HepG2 (cell line): ENCODE measurements around the gene SSC4D. TPM values are rescaled to one million over a fixed set of nuclear protein-coding genes. Genes with fewer than 3 reads are reported as not detected.
A peak's percentile ranks its signal among the peaks of the same experiment; 100 is the strongest.

Experiments used
- ATAC-seq: fragments of 200-7000 bp; cut with Tn5 transposase; 3 replicates; pipeline ENCODE4 v1.9.1; 2020; ENCODE audit warnings: mild to moderate bottlenecking, moderate library complexity
- BruUV-seq: library from RNA; stranded (reverse); fragments of 400-500 nt; replicated peaks from 2 replicates; lab custom pipeline; 2021; lab: Mats Ljungman, UMichigan
- CTCF ChIA-PET: fragments of 300-600 bp; formaldehyde crosslinking; extraction: SDS; loops from one replicate; lab custom pipeline; 2021; ENCODE audit warnings: low total read pairs, inconsistent platforms, low intra/inter-chr PET ratio; lab: Yijun Ruan, JAX
- POLR2A ChIA-PET: fragments of 350-600 bp; sonication (Branson Sonifier 250); formaldehyde crosslinking; loops from one replicate; lab custom pipeline; 2020; ENCODE audit warnings: antibody characterized with exemption, inconsistent platforms; lab: Yijun Ruan, JAX
- DNase-seq: peaks from one replicate; pipeline ENCODE4 v3.0.0-alpha.2; 2015; ENCODE audit warnings: low spot score
- FAIRE-seq: peaks from 3 replicates; lab custom pipeline; 2011; peaks lifted over from hg19 to GRCh38; lab: Jason Lieb, UNC
- H2AFZ ChIP-seq: one replicate; pipeline ENCODE4 v1.6.1; 2011; ENCODE audit warnings: low read length, inconsistent platforms
- H3K27ac ChIP-seq: fragments of 300-600 bp; 3 replicates; pipeline ENCODE4 v1.8.0; 2011; ENCODE audit warnings: mixed run types, mild to moderate bottlenecking, mixed read lengths, low read length, inconsistent platforms; ENCODE audit not compliant: insufficient read depth; ENCODE audit errors: extremely low read length
- H3K27me3 ChIP-seq, 2 experiments: fragments of 200-600 bp in 1 of 2; 2 replicates in 1 of 2; 3 replicates in 1 of 2; pipeline versions ENCODE4 v1.6.0 to v1.8.0; 2011; ENCODE audit warnings: low read length in 2 of 2, mild to moderate bottlenecking in 2 of 2, moderate library complexity in 2 of 2, inconsistent platforms in 1 of 2; ENCODE audit not compliant: insufficient read depth in 2 of 2, control insufficient read depth in 1 of 2
- H3K36me3 ChIP-seq, 2 experiments: fragments of 200-600 bp in 1 of 2; replicated peaks in 1 of 2; 2 replicates in 1 of 2; 3 replicates in 1 of 2; pipeline versions ENCODE4 v1.5.1 to v1.8.0; 2011; ENCODE audit warnings: low read length in 2 of 2, inconsistent platforms in 1 of 2; ENCODE audit not compliant: insufficient read depth in 2 of 2, control insufficient read depth in 1 of 2
- H3K4me1 ChIP-seq: 2 replicates; pipeline ENCODE4 v1.5.1; 2012; ENCODE audit warnings: low read length, inconsistent platforms; ENCODE audit not compliant: insufficient read depth
- H3K4me2 ChIP-seq: 2 replicates; pipeline ENCODE4 v1.6.0; 2011; ENCODE audit warnings: low read depth, low read length, inconsistent platforms
- H3K4me3 ChIP-seq, 3 experiments: fragments of 200-600 bp in 1 of 3; sonication (generic), shearing (Covaris generic) in 1 of 3; replicated peaks in 1 of 3; 2 replicates each; pipeline ENCODE4 v1.5.1; 2011 to 2016; ENCODE audit warnings: low read length in 3 of 3, inconsistent platforms in 2 of 3, low read depth in 2 of 3, mild to moderate bottlenecking in 2 of 3, control low read depth in 1 of 3, mixed read lengths in 1 of 3; ENCODE audit not compliant: insufficient read depth in 1 of 3
- H3K79me2 ChIP-seq: one replicate; pipeline ENCODE4 v1.6.1; 2011; ENCODE audit warnings: low read length, inconsistent platforms; ENCODE audit not compliant: insufficient read depth
- H3K9ac ChIP-seq: 2 replicates; pipeline ENCODE4 v1.6.0; 2011; ENCODE audit warnings: mild to moderate bottlenecking, low read depth, low read length, inconsistent platforms; ENCODE audit not compliant: insufficient read depth
- H3K9me3 ChIP-seq: 2 replicates; pipeline ENCODE4 v1.5.1; 2012; ENCODE audit warnings: mild to moderate bottlenecking, low read length
- H4K20me1 ChIP-seq: 2 replicates; pipeline ENCODE4 v1.6.0; 2011; ENCODE audit warnings: inconsistent platforms, mild to moderate bottlenecking, low read length, moderate library complexity; ENCODE audit not compliant: insufficient read depth
- CEBPG ChIP-seq: IDR thresholded peaks from 2 replicates; pipeline ENCODE4 v1.6.1; 2016
- FOXP1 ChIP-seq, 2 experiments: fragments of 450-650 bp in 1 of 2; IDR thresholded peaks; 2 replicates each; pipeline ENCODE4 v1.6.1; 2017 to 2018; ENCODE audit warnings: antibody characterized with exemption in 1 of 2
- GATAD2A ChIP-seq: IDR thresholded peaks from 2 replicates; pipeline ENCODE4 v1.6.1; 2016
- HNF4A ChIP-seq: sonication (generic); formaldehyde crosslinking; IDR thresholded peaks from 2 replicates; pipeline ENCODE4 v1.4.0; 2020; ENCODE audit warnings: missing genetic modification reagents
- MIER3 ChIP-seq: IDR thresholded peaks from 2 replicates; pipeline ENCODE4 v1.6.1; 2016; ENCODE audit warnings: missing compliant biosample characterization, borderline replicate concordance
- NCOR1 ChIP-seq: fragments of 200-600 bp; sonication (generic); IDR thresholded peaks from 2 replicates; pipeline ENCODE4 v1.7.0; 2017; ENCODE audit warnings: antibody characterized with exemption, low read length, borderline replicate concordance
- NR2F6 ChIP-seq, 2 experiments: IDR thresholded peaks; 2 replicates each; pipeline ENCODE4 v1.6.1; 2016; ENCODE audit warnings: antibody characterized with exemption in 1 of 2, mild to moderate bottlenecking in 1 of 2
- PREB ChIP-seq: sonication (generic); formaldehyde crosslinking; IDR thresholded peaks from 2 replicates; pipeline ENCODE4 v1.4.0; 2020; ENCODE audit warnings: missing genetic modification reagents
- UBTF ChIP-seq: sonication (generic); formaldehyde crosslinking; IDR thresholded peaks from 2 replicates; pipeline ENCODE4 v1.4.0; 2020; ENCODE audit warnings: mild to moderate bottlenecking, missing genetic modification reagents
- ZBTB3 ChIP-seq: sonication (generic); formaldehyde crosslinking; IDR thresholded peaks from 2 replicates; pipeline ENCODE4 v1.4.0; 2020; ENCODE audit warnings: low read depth, mild to moderate bottlenecking, moderate library complexity, missing genetic modification reagents, borderline replicate concordance
- ZEB1 ChIP-seq: IDR thresholded peaks from 2 replicates; pipeline ENCODE4 v1.6.1; 2012; ENCODE audit warnings: mild to moderate bottlenecking, low read depth, inconsistent platforms; ENCODE audit not compliant: insufficient replicate concordance
- ZFP82 ChIP-seq: sonication (generic); formaldehyde crosslinking; IDR thresholded peaks from 2 replicates; pipeline ENCODE4 v1.5.1; 2020; ENCODE audit warnings: mild to moderate bottlenecking, missing genetic modification reagents, borderline replicate concordance
- ZNF329 ChIP-seq: sonication (generic); formaldehyde crosslinking; IDR thresholded peaks from 2 replicates; pipeline ENCODE4 v1.9.0; 2021; ENCODE audit warnings: low read depth, mild to moderate bottlenecking, missing genetic modification reagents
- ZNF710 ChIP-seq: sonication (generic); formaldehyde crosslinking; IDR thresholded peaks from 2 replicates; pipeline ENCODE4 v1.5.0; 2020; ENCODE audit warnings: mild to moderate bottlenecking, missing genetic modification reagents, borderline replicate concordance
- in situ Hi-C: cut with HindIII; loops from 2 replicates; pipeline ENCODE4 v1.10.0; 2017; ENCODE audit warnings: low pct_unique_long_range_greater_than_20kb; ENCODE audit not compliant: extremely low pct_ligation_motif_present
- intact Hi-C: fragments of 100-400 bp; cut with micrococcal nuclease; formaldehyde crosslinking; loops from one replicate; pipeline ENCODE4 v1.10.0; 2022; ENCODE audit not compliant: unreplicated experiment
- polyA plus RNA-seq, 8 experiments: library from polyadenylated mRNA; depleted of rRNA in 3 of 8; stranded (reverse) in 7 of 8; unstranded in 1 of 8; fragments of >200 nt; fragmentation: Illumina TruSeq in 4 of 8; extraction: Trizol in 4 of 8; gene quantifications; 2 replicates each; pipeline versions ENCODE4 v1.2.1 to v1.2.3, GENCODE V29; 2011 to 2016; ENCODE audit warnings: low read depth in 4 of 8, missing spikeins in 1 of 8, mixed read lengths in 1 of 8; ENCODE audit not compliant: insufficient read depth in 1 of 8
- total RNA-seq, 5 experiments: library from RNA; depleted of rRNA; stranded (reverse); fragments of >200 nt; fragmentation: Illumina TruSeq; extraction: Trizol; gene quantifications; 2 replicates each; pipeline ENCODE4 v1.2.3, GENCODE V29; 2016; ENCODE audit warnings: low read depth in 1 of 5

Gene SSC4D
- total and polyA plus RNA-seq, 2 of the 13 experiments (the other 11 are each of a cell fraction or from before 2014, with no cell fraction given): 33.3 to 63.8 TPM

GRCh38 chr7:76408121-76408560 lies 1.4 kb downstream of the SSC4D start:
- BruUV-seq: TSS peak; percentile 79
- H3K36me3 ChIP-seq: no peaks in the 10 kb centered on the region
- peaks cover 52% of the 10 kb centered on the region for H3K4me1 ChIP-seq
- ChIA-PET CTCF (no interaction called here), POLR2A (interaction anchor here (0.8 to 2.9 kb wide), 8 partner anchors 11 to 116 kb away, joined by 3 to 25 read pairs (median 7); partner anchors contain the start of gene YWHAG)
- no peaks in the 10 kb centered on the region for H3K27me3 ChIP-seq
- DNase-seq: peak; percentile 79
- in situ Hi-C loops: no loop called here
- peak; percentile 75 for FAIRE-seq
- no peaks in the 10 kb centered on the region for H4K20me1 ChIP-seq
- H3K27ac ChIP-seq: peak overlapping the region; percentile 66
- H3K9me3 ChIP-seq: no peaks in the 10 kb centered on the region
- ATAC-seq: peak; percentile 71
- intact Hi-C loops: no loop called here
- H3K4me2 ChIP-seq: peak overlapping the region; percentile 81
- H3K79me2 ChIP-seq: peaks cover 6% of the 10 kb centered on the region
- peak overlapping the region; percentile 65 for H3K9ac ChIP-seq
- peak overlapping the region; percentile 62 to 77 (median 64) for H3K4me3 ChIP-seq
- no peak overlapping the region for H2AFZ ChIP-seq
- TF ChIP-seq UBTF (peak; percentile 42; the same call in 1 of the 2 replicates), FOXP1 (IDR thresholded peaks at IDR 0.05) (no peak), FOXP1 (CRISPR knock-in tag; IDR thresholded peaks at IDR 0.05) (no peak), ZBTB3 (CRISPR knock-in tag) (0 out of 2 replicates have a peak, but pooled peaks have one; percentile 2), ZNF710 (CRISPR knock-in tag) (peak; percentile 22; the same call in 1 of the 2 replicates), NCOR1 (peak; percentile 79), ZNF329 (CRISPR knock-in tag) (no peak), GATAD2A (peak; percentile 54; the same call in 1 of the 2 replicates), HNF4A (CRISPR knock-in tag) (peak; percentile 83), NR2F6 (IDR thresholded peaks at IDR 0.05) (no peak), NR2F6 (CRISPR knock-in tag; IDR thresholded peaks at IDR 0.05) (peak; percentile 16; the same call in 1 of the 2 replicates), PREB (CRISPR knock-in tag) (no peak), MIER3 (no peak), ZEB1 (peak; percentile 80), ZFP82 (CRISPR knock-in tag) (no peak), CEBPG (peak; percentile 71)
